Measurements from ENCODE around the gene SGK1. TPM values are rescaled to one million over a fixed set of nuclear protein-coding genes. Genes with fewer than 3 reads are reported as not detected.

Gene SGK1
- total and polyA plus RNA-seq, 2 donors (not counting 1 experiment from before 2014, with no cell fraction given), result 37.3 to 57.8 TPM

- Mint-ChIP-seq H3K4me3 (no peak overlapping the region), H3K27ac (no peak overlapping the region), H3K27me3 (no peaks in the 10 kb centered on the region), H3K4me1 (no peaks in the 10 kb centered on the region), H3K9me3 (ENCODE audit: insufficient read depth) (peaks cover 5% of the 10 kb centered on the region)
- TF ChIP-seq EZH2 (IDR thresholded peaks at IDR 0.05; ENCODE audit: borderline replicate concordance, insufficient read depth, low read depth, low read length, poor library complexity, severe bottlenecking), result no peak
- TF ChIP-seq, protein P1, sequence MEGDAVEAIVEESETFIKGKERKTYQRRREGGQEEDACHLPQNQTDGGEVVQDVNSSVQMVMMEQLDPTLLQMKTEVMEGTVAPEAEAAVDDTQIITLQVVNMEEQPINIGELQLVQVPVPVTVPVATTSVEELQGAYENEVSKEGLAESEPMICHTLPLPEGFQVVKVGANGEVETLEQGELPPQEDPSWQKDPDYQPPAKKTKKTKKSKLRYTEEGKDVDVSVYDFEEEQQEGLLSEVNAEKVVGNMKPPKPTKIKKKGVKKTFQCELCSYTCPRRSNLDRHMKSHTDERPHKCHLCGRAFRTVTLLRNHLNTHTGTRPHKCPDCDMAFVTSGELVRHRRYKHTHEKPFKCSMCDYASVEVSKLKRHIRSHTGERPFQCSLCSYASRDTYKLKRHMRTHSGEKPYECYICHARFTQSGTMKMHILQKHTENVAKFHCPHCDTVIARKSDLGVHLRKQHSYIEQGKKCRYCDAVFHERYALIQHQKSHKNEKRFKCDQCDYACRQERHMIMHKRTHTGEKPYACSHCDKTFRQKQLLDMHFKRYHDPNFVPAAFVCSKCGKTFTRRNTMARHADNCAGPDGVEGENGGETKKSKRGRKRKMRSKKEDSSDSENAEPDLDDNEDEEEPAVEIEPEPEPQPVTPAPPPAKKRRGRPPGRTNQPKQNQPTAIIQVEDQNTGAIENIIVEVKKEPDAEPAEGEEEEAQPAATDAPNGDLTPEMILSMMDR (IDR thresholded peaks at IDR 0.05), result no peak
- intact Hi-C loops (cut with micrococcal nuclease), result no loop called here
- Histone ChIP-seq H3K27me3 (replicated peaks in 1 of 4; ENCODE audit: control extremely low read depth in 1 of 4, control insufficient read depth in 3 of 4, insufficient read depth in 4 of 4, low read length in 3 of 4) (no peaks in the 10 kb centered on the region), H3K9me3 (ENCODE audit: control extremely low read depth in 1 of 3, control insufficient read depth in 2 of 3, insufficient read depth in 1 of 3, low read length in 2 of 3) (peaks cover 0 to 9% (median 6%) of the 10 kb centered on the region in 3 donors), H3K79me2 (ENCODE audit: control insufficient read depth, insufficient read depth, low read length) (no peaks in the 10 kb centered on the region), H2AFZ (ENCODE audit: insufficient read depth, low read depth, low read length, poor library complexity, severe bottlenecking) (no peak overlapping the region), H3K36me3 (replicated peaks in 1 of 2; ENCODE audit: control extremely low read depth in 1 of 2, control insufficient read depth in 1 of 2, extremely low read depth in 1 of 2, insufficient read depth in 2 of 2, low read length in 1 of 2) (no peaks in the 10 kb centered on the region), H3K4me2 (replicated peaks; ENCODE audit: low read depth, low read length, poor library complexity, severe bottlenecking) (no peak overlapping the region), H3K9ac (ENCODE audit: low read length) (no peak overlapping the region), H3K4me1 (ENCODE audit: control insufficient read depth in 2 of 2, insufficient read depth in 2 of 2, low read length in 2 of 2) (no peaks in the 10 kb centered on the region), H3K27ac (ENCODE audit: low read length in 2 of 2) (no peak overlapping the region), H4K20me1 (ENCODE audit: control insufficient read depth, insufficient read depth, low read length, poor library complexity, severe bottlenecking) (no peaks in the 10 kb centered on the region), H3K4me3 (ENCODE audit: control extremely low read depth in 1 of 5, extremely low read depth in 1 of 5, insufficient read depth in 1 of 5, low read depth in 2 of 5, low read length in 4 of 5) (no peak overlapping the region)
- no peak for DNase-seq
- ChIA-PET CTCF (interaction anchor here (0.6 kb wide), 1 partner anchor 1976 kb away, joined by 3 read pairs; no protein-coding TSS in a partner anchor), POLR2A (no interaction called here)
- no peak for ATAC-seq (ENCODE audit: low read depth)
- WGBS (ENCODE audit: insufficient coverage), result 96% methylated on average over 3 of the region's 4 CpGs
Observed at GRCh38 chr6:134324766-134325165, 6.9 kb upstream of the SGK1 start.

GRCh38 chr6:134324141-134324540 is 6.2 kb upstream of the SGK1 start:
- H3K27me3 Mint-ChIP-seq, result peaks cover 1% of the 10 kb centered on the region
- no CpG with 5 or more reads among the region's 5 CpGs for WGBS (ENCODE audit: insufficient coverage)
- no peak overlapping the region for H3K27ac Mint-ChIP-seq
- Histone ChIP-seq H3K27me3 (replicated peaks in 1 of 4; ENCODE audit: control extremely low read depth in 1 of 4, control insufficient read depth in 3 of 4, insufficient read depth in 4 of 4, low read length in 3 of 4) (no peaks in the 10 kb centered on the region), H3K79me2 (ENCODE audit: control insufficient read depth, insufficient read depth, low read length) (no peaks in the 10 kb centered on the region), H3K4me2 (replicated peaks; ENCODE audit: low read depth, low read length, poor library complexity, severe bottlenecking) (no peak overlapping the region), H2AFZ (ENCODE audit: insufficient read depth, low read depth, low read length, poor library complexity, severe bottlenecking) (no peak overlapping the region), H4K20me1 (ENCODE audit: control insufficient read depth, insufficient read depth, low read length, poor library complexity, severe bottlenecking) (no peaks in the 10 kb centered on the region), H3K27ac (ENCODE audit: low read length in 2 of 2) (no peak overlapping the region), H3K9ac (ENCODE audit: low read length) (no peak overlapping the region), H3K9me3 (ENCODE audit: control extremely low read depth in 1 of 3, control insufficient read depth in 2 of 3, insufficient read depth in 1 of 3, low read length in 2 of 3) (peaks cover 0 to 15% (median 6%) of the 10 kb centered on the region in 3 donors), H3K36me3 (replicated peaks in 1 of 2; ENCODE audit: control extremely low read depth in 1 of 2, control insufficient read depth in 1 of 2, extremely low read depth in 1 of 2, insufficient read depth in 2 of 2, low read length in 1 of 2) (no peaks in the 10 kb centered on the region), H3K4me3 (ENCODE audit: control extremely low read depth in 1 of 5, extremely low read depth in 1 of 5, insufficient read depth in 1 of 5, low read depth in 2 of 5, low read length in 4 of 5) (no peak overlapping the region), H3K4me1 (ENCODE audit: control insufficient read depth in 2 of 2, insufficient read depth in 2 of 2, low read length in 2 of 2) (no peaks in the 10 kb centered on the region)
- H3K4me1 Mint-ChIP-seq, result no peaks in the 10 kb centered on the region
- ChIA-PET CTCF (no interaction called here), POLR2A (no interaction called here)
- no peak overlapping the region for H3K4me3 Mint-ChIP-seq
- ATAC-seq (ENCODE audit: low read depth), result no peak
- TF ChIP-seq EZH2 (IDR thresholded peaks at IDR 0.05; ENCODE audit: borderline replicate concordance, insufficient read depth, low read depth, low read length, poor library complexity, severe bottlenecking), result no peak
- TF ChIP-seq, protein P1 (IDR thresholded peaks at IDR 0.05), result no peak
- intact Hi-C loops (cut with micrococcal nuclease), result no loop called here
- DNase-seq, result no peak
- peaks cover 8% of the 10 kb centered on the region for H3K9me3 Mint-ChIP-seq (ENCODE audit: insufficient read depth)
